ENCODE results near the gene PRRC2C.

Gene PRRC2C

GRCh38 chr1:171515299-171515698, 30.0 kb downstream of the PRRC2C start:
- Histone ChIP-seq H3K79me2 (ENCODE audit: low read length) (peaks cover 94% of the 10 kb centered on the region), H3K4me2 (ENCODE audit: low read depth, low read length) (no peak overlapping the region), H3K9me3 (replicated peaks; ENCODE audit: insufficient read depth, low read length) (no peaks in the 10 kb centered on the region), H3K36me3 (replicated peaks; ENCODE audit: insufficient read depth, low read length) (peaks cover 10% of the 10 kb centered on the region), H3F3A (ENCODE audit: insufficient read depth, low read length) (no peaks in the 10 kb centered on the region), H3K4me3 (ENCODE audit: low read length) (no peak overlapping the region), H3K4me1 (ENCODE audit: low read length) (peaks cover 13% of the 10 kb centered on the region), H2AFZ (ENCODE audit: low read length) (no peak overlapping the region), H4K20me1 (ENCODE audit: insufficient read depth, low read length) (peaks cover 31% of the 10 kb centered on the region), H3K27ac (ENCODE audit: low read length) (no peak overlapping the region), H3K9me2 (replicated peaks; ENCODE audit: insufficient read depth, low read length) (no peaks in the 10 kb centered on the region), H3K27me3 (replicated peaks; ENCODE audit: insufficient read depth, low read length) (no peaks in the 10 kb centered on the region), H3K9ac (ENCODE audit: low read length) (no peak overlapping the region)
- DNase-seq: no peak
- TF ChIP-seq CTCF (IDR thresholded peaks at IDR 0.05; ENCODE audit: low read length) (no peak), EZH2phosphoT487 (IDR thresholded peaks at IDR 0.05; ENCODE audit: low read length) (no peak)

- Histone ChIP-seq H3K9ac (ENCODE audit: low read length) (no peak overlapping the region), H3K27me3 (replicated peaks; ENCODE audit: insufficient read depth, low read length) (no peaks in the 10 kb centered on the region), H3K36me3 (replicated peaks; ENCODE audit: insufficient read depth, low read length) (peaks cover 10% of the 10 kb centered on the region), H3K4me3 (ENCODE audit: low read length) (no peak overlapping the region), H3K4me2 (ENCODE audit: low read depth, low read length) (no peak overlapping the region), H3K9me2 (replicated peaks; ENCODE audit: insufficient read depth, low read length) (no peaks in the 10 kb centered on the region), H3F3A (ENCODE audit: insufficient read depth, low read length) (no peaks in the 10 kb centered on the region), H3K27ac (ENCODE audit: low read length) (no peak overlapping the region), H3K79me2 (ENCODE audit: low read length) (peaks cover 93% of the 10 kb centered on the region), H4K20me1 (ENCODE audit: insufficient read depth, low read length) (peaks cover 27% of the 10 kb centered on the region), H3K4me1 (ENCODE audit: low read length) (peaks cover 13% of the 10 kb centered on the region), H3K9me3 (replicated peaks; ENCODE audit: insufficient read depth, low read length) (no peaks in the 10 kb centered on the region), H2AFZ (ENCODE audit: low read length) (no peak overlapping the region)
- no peak for TF ChIP-seq CTCF (IDR thresholded peaks at IDR 0.05; ENCODE audit: low read length)
- TF ChIP-seq EZH2 (optimal IDR thresholded peaks at IDR 0.05; ENCODE audit: low read depth, low read length): no peak
- no peak for DNase-seq
Measured at GRCh38 chr1:171515741-171516140, 30.4 kb downstream of the PRRC2C start.

GRCh38 chr1:171521567-171521966, 36.2 kb downstream of the PRRC2C start:
- H3K27me3 ChIP-seq (replicated peaks; ENCODE audit: insufficient read depth, low read length): no peaks in the 10 kb centered on the region
- H2AFZ ChIP-seq (ENCODE audit: low read length): no peak overlapping the region
- H3K4me2 ChIP-seq (ENCODE audit: low read depth, low read length): no peak overlapping the region
- H3K9me2 ChIP-seq (replicated peaks; ENCODE audit: insufficient read depth, low read length): no peaks in the 10 kb centered on the region
- peaks cover 9% of the 10 kb centered on the region for H3K4me1 ChIP-seq (ENCODE audit: low read length)
- no peaks in the 10 kb centered on the region for H3F3A ChIP-seq (ENCODE audit: insufficient read depth, low read length)
- no peaks in the 10 kb centered on the region for H3K9me3 ChIP-seq (replicated peaks; ENCODE audit: insufficient read depth, low read length)
- TF ChIP-seq EZH2 (optimal IDR thresholded peaks at IDR 0.05; ENCODE audit: low read depth, low read length) (no peak), CTCF (IDR thresholded peaks at IDR 0.05; ENCODE audit: low read length) (no peak), EZH2phosphoT487 (IDR thresholded peaks at IDR 0.05; ENCODE audit: low read length) (no peak)
- H3K27ac ChIP-seq (ENCODE audit: low read length): no peak overlapping the region
- no peak overlapping the region for H3K9ac ChIP-seq (ENCODE audit: low read length)
- peaks cover 53% of the 10 kb centered on the region for H3K79me2 ChIP-seq (ENCODE audit: low read length)
- no peak for DNase-seq
- peaks cover 26% of the 10 kb centered on the region for H3K36me3 ChIP-seq (replicated peaks; ENCODE audit: insufficient read depth, low read length)
- H3K4me3 ChIP-seq (ENCODE audit: low read length): no peak overlapping the region
- no peaks in the 10 kb centered on the region; the same call in 1 of the 2 replicates for H4K20me1 ChIP-seq (ENCODE audit: insufficient read depth, low read length)

Data from MM.1S (cell line).